Stomach smooth muscle (tissue), 2 donors: ENCODE data around the gene CDK5RAP3.
"Not testable (repeated sequence)": the region's sequence is repeated elsewhere in the genome, so short reads cannot be mapped to it uniquely, and the experiment has no call there.

Experiments used
- H3K27ac ChIP-seq: one replicate; pipeline ENCODE4 v1.7.0; 2013; ENCODE audit warnings: mild to moderate bottlenecking, low read length, inconsistent platforms
- H3K27me3 ChIP-seq, 2 donors: one replicate each; pipeline ENCODE4 v1.7.0; 2013; ENCODE audit warnings: low read length in 2 of 2; ENCODE audit not compliant: insufficient read depth in 2 of 2, control insufficient read depth in 1 of 2
- H3K36me3 ChIP-seq, 2 donors: one replicate each; pipeline ENCODE4 v1.7.0; 2013; ENCODE audit warnings: low read length in 2 of 2; ENCODE audit not compliant: control insufficient read depth in 2 of 2, insufficient read depth in 2 of 2
- H3K4me1 ChIP-seq: one replicate; pipeline ENCODE4 v1.7.0; 2013; ENCODE audit warnings: low read length; ENCODE audit not compliant: control insufficient read depth, insufficient read depth
- H3K4me3 ChIP-seq, 2 donors: one replicate each; pipeline ENCODE4 v1.7.0; 2013; ENCODE audit warnings: low read length in 2 of 2
- H3K9ac ChIP-seq, 2 donors: one replicate each; pipeline ENCODE4 v1.7.0; 2013; ENCODE audit warnings: low read length in 2 of 2, mild to moderate bottlenecking in 1 of 2
- H3K9me3 ChIP-seq, 2 donors: one replicate each; pipeline ENCODE4 v1.7.0; 2013; ENCODE audit warnings: low read length in 2 of 2; ENCODE audit not compliant: control insufficient read depth in 2 of 2
- donor health status: healthy.
- donor health status: Pancreatic carcinoma.

CDK5RAP3 gene

DNA sequence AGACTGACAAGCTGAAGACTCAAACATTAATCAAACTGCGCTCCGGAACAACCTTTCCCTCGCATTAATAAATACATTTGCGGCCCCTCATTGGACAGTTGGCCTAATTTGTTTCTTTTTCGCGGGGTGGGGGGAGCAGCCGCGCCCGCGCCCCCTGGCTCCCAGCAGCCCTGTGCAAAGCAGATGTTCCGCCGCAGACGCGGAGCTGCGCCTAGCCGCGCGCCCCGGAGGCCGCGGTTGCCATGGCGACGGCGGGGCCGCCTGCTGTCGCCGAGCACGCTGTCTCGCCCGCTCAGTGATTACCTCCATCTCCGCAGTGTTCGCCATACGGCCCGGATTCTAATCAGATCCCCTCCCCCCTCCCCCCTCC is 41.2 kb downstream of the CDK5RAP3 start:
- H3K27ac ChIP-seq: no peak overlapping the region
- no peak overlapping the region for H3K9ac ChIP-seq
- H3K4me3 ChIP-seq: peak overlapping the region; percentile 12 to 58
- H3K4me1 ChIP-seq: peaks cover 13% of the 10 kb centered on the region
- H3K27me3 ChIP-seq: peaks cover 19 to 25% of the 10 kb centered on the region in 2 donors
- H3K9me3 ChIP-seq: no peaks in the 10 kb centered on the region
- no peaks in the 10 kb centered on the region for H3K36me3 ChIP-seq

DNA sequence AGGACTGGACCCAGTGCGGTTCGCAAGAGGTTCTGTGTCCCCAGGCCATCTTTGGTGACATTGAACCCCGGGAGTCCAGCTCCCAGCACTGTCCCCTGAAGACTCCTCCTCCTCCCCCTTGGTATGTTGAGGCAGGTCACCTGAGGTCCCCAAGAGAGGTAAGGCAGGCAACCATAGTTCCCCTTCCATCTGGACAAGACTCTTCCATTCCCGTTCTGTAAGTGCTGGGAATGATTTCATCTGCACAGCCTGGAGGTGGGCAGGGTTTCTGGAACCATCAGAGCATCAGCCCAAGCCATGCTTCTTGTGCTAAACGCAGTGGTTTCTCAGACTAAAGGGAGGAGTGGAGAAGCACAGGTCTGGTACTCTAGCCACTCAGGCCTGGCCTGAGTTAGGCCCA is 41.7 kb downstream of the CDK5RAP3 start:
- Histone ChIP-seq H3K4me3 (no peak overlapping the region), H3K9ac (no peak overlapping the region)

DNA sequence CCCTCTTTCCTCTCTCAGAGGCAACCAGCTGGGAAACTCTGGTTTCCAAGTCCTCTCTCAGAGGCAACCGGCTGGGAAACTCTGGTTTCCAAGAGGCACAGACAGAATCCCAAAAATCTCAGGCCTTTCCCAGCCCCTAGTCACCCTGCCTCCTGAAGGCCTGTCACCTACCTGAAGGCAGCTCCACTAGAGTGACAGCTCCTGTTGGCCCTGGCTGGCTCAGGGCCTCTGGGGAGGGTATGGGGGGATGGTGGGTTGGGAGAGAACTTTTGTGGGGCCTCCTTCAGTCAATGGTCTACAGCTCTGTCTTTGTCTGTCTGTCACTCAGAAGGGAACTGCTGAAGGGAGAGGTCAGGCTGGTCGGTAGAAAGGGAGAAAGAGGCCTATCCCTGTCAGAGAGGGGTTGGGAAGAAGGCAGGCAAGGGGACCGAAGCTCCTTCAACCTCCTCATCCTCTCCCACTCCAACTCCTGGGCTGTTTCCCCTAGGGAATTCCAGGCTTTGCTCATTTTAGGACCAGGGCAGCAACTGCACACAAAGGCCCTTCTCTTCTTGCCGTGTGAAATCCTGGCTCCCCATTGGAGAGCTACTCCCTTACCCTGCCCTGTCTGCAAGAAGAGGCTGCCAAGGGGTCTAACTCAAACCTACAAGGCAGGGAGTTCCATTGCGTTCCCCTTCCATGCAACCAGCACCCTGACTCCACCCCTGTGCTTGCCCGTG is 43.1 kb downstream of the CDK5RAP3 start:
- peaks cover 21 to 25% of the 10 kb centered on the region in 2 donors for H3K27me3 ChIP-seq
- no peaks in the 10 kb centered on the region for H3K36me3 ChIP-seq
- H3K4me1 ChIP-seq: peaks cover 13% of the 10 kb centered on the region
- no peak overlapping the region for H3K27ac ChIP-seq
- H3K9ac ChIP-seq: no peak overlapping the region
- no peak overlapping the region for H3K4me3 ChIP-seq
- H3K9me3 ChIP-seq: no peaks in the 10 kb centered on the region

More for the DNA sequence above, 41.7 kb downstream of the CDK5RAP3 start:
- no peaks in the 10 kb centered on the region for H3K9me3 ChIP-seq
- no peaks in the 10 kb centered on the region for H3K36me3 ChIP-seq
- no peak overlapping the region for H3K27ac ChIP-seq
- H3K4me1 ChIP-seq: peaks cover 13% of the 10 kb centered on the region
- peaks cover 19 to 25% of the 10 kb centered on the region in 2 donors for H3K27me3 ChIP-seq

GRCh38 chr17:48014595-48015111 is 43.7 kb downstream of the CDK5RAP3 start:
- peaks cover 13% of the 10 kb centered on the region for H3K4me1 ChIP-seq
- H3K4me3 ChIP-seq: no peak overlapping the region
- H3K27ac ChIP-seq: no peak overlapping the region
- no peaks in the 10 kb centered on the region for H3K36me3 ChIP-seq
- H3K9ac ChIP-seq: no peak overlapping the region
- peaks cover 21 to 25% of the 10 kb centered on the region in 2 donors for H3K27me3 ChIP-seq
- H3K9me3 ChIP-seq: no peaks in the 10 kb centered on the region

GRCh38 chr17:48016112-48016511 is 45.2 kb downstream of the CDK5RAP3 start:
- Histone ChIP-seq H3K4me3 (no peak overlapping the region), H3K9me3 (no peaks in the 10 kb centered on the region), H3K4me1 (peaks cover 13% of the 10 kb centered on the region), H3K27me3 (peaks cover 21 to 23% of the 10 kb centered on the region in 2 donors), H3K27ac (no peak overlapping the region), H3K9ac (no peak overlapping the region), H3K36me3 (no peaks in the 10 kb centered on the region)

- H3K9ac ChIP-seq, H3K9me3 ChIP-seq: not testable (repeated sequence)
- peaks cover 9 to 11% of the 10 kb centered on the region in 2 donors for H3K27me3 ChIP-seq
Observed at GRCh38 chr17:48017817-48018158, 46.9 kb downstream of the CDK5RAP3 start.

GRCh38 chr17:48021934-48022333 is 51.0 kb downstream of the CDK5RAP3 start:
- Histone ChIP-seq H3K27me3 (peaks cover 0 to 2% of the 10 kb centered on the region in 2 donors), H3K36me3 (no peaks in the 10 kb centered on the region), H3K4me3 (no peak overlapping the region), H3K4me1 (peaks cover 33% of the 10 kb centered on the region), H3K27ac (no peak overlapping the region), H3K9ac (no peak overlapping the region), H3K9me3 (no peaks in the 10 kb centered on the region)

More at GRCh38 chr17:48017817-48018158, 46.9 kb downstream of the CDK5RAP3 start:
- not testable (repeated sequence) for H3K4me3 ChIP-seq, H3K4me1 ChIP-seq, H3K36me3 ChIP-seq, H3K27ac ChIP-seq

DNA sequence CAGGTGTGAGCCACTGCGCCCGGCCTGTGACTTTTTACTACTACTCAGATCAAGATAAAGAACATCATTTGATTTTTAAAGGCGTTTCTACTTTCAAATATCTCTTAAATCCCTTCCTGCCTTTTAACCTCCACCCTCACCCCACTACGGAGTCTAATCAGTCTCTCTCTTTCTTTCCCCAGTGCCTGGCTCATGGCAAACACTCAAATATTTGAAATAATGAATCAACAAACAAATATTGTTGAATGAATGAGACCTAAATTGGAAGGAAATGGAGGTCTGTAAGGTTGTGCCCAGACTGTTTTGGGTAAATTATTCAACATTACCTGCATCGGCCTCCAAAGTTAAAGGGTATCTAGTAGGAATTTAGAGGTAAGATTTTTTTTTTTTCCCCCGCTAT is 52.0 kb downstream of the CDK5RAP3 start:
- H3K27me3 ChIP-seq: peaks cover 0 to 2% of the 10 kb centered on the region in 2 donors
- H3K27ac ChIP-seq: no peak overlapping the region
- no peaks in the 10 kb centered on the region for H3K36me3 ChIP-seq
- no peak overlapping the region for H3K9ac ChIP-seq
- H3K4me1 ChIP-seq: peaks cover 35% of the 10 kb centered on the region
- H3K9me3 ChIP-seq: no peaks in the 10 kb centered on the region
- H3K4me3 ChIP-seq: no peak overlapping the region

- H3K9me3 ChIP-seq: no peaks in the 10 kb centered on the region
- H3K4me1 ChIP-seq: peaks cover 35% of the 10 kb centered on the region
- H3K36me3 ChIP-seq: no peaks in the 10 kb centered on the region
- peak overlapping the region; percentile 91 for H3K27ac ChIP-seq
- H3K27me3 ChIP-seq: peaks cover 0 to 2% of the 10 kb centered on the region in 2 donors
- peak overlapping the region; percentile 52 to 84 for H3K4me3 ChIP-seq
- peak overlapping the region; percentile 47 to 62 for H3K9ac ChIP-seq
Observed at GRCh38 chr17:48023400-48024148, 52.7 kb downstream of the CDK5RAP3 start.

GRCh38 chr17:48024149-48025039 is 53.5 kb downstream of the CDK5RAP3 start:
- no peaks in the 10 kb centered on the region for H3K36me3 ChIP-seq
- H3K9me3 ChIP-seq: no peaks in the 10 kb centered on the region
- H3K27ac ChIP-seq: peak overlapping the region; percentile 91
- peak overlapping the region; percentile 29 to 62 for H3K9ac ChIP-seq
- peaks cover 35% of the 10 kb centered on the region for H3K4me1 ChIP-seq
- H3K4me3 ChIP-seq: peak overlapping the region; percentile 52 to 84
- H3K27me3 ChIP-seq: no peaks in the 10 kb centered on the region
